Right lung (tissue), 5 donors: Measurements from ENCODE around the gene NUDT15. TPM values are rescaled to one million over a fixed set of nuclear protein-coding genes. Genes with fewer than 3 reads are reported as not detected.

Experiments
- DNase-seq, 2 donors: peaks; one replicate each; pipeline ENCODE4 v3.0.0-alpha.2; 2013
- polyA plus RNA-seq, 5 donors: library from polyadenylated mRNA; unstranded; fragments of 120-200 nt; gene quantifications; one replicate each; pipeline versions ENCODE4 v1.2.1 to v1.2.3, GENCODE V29; 2013; ENCODE audit warnings: inconsistent platforms in 1 of 5, low replicate concordance in 1 of 5; ENCODE audit not compliant: insufficient read length in 5 of 5, insufficient read depth in 1 of 5

Gene NUDT15
- polyA plus RNA-seq, 5 donors = 18.5 to 25.0 (median 18.9) TPM

GRCh38 chr13:48096670-48097069 lies 59.1 kb downstream of the NUDT15 start:
- DNase-seq = no peak

Other genes with a start within 250 kb of the NUDT15 start
- 10 to 100 TPM; 55.5 to 78.7 (median 73.4) TPM for gene SUCLA2, start 36.5 kb upstream of the NUDT15 start, polyA plus RNA-seq
- gene MED4, start 57.4 kb downstream of the NUDT15 start, polyA plus RNA-seq = 10 to 100 TPM; 68.4 to 97.9 (median 80.9) TPM
- gene ITM2B, start 195.5 kb downstream of the NUDT15 start, polyA plus RNA-seq = 100 to 1,000 TPM; 625 to 713 (median 684) TPM